ENCODE measurements around the gene TOP3B.
A peak's percentile ranks its signal among the peaks of the same experiment; 100 is the strongest.

TOP3B gene

GRCh38 chr22:21982338-21982965, at the start of gene TOP3B:
Gene TOP3B, minus strand, starts transcription at chr22:21982787. Its CDS starts 7,078 bp downstream, at chr22:21975709.
- peak; percentile 2 for DNase-seq

- no peak for DNase-seq
These were observed 48.8 kb upstream of the TOP3B start for GRCh38 chr22:22031183-22031945.

GRCh38 chr22:22030493-22031182, 48.1 kb upstream of the TOP3B start:
- no peak for DNase-seq

GRCh38 chr22:22027955-22028354, 45.4 kb upstream of the TOP3B start:
- DNase-seq, result no peak

GRCh38 chr22:22026157-22026831, 43.7 kb upstream of the TOP3B start:
- no peak for DNase-seq

- no peak for DNase-seq
These were observed 43.0 kb upstream of the TOP3B start for GRCh38 chr22:22025320-22026156.

- DNase-seq, result no peak
These were observed 41.9 kb upstream of the TOP3B start for GRCh38 chr22:22024440-22024839.

GRCh38 chr22:22023581-22024137, 41.1 kb upstream of the TOP3B start:
- DNase-seq, result no peak

- no peak for DNase-seq
These were observed 40.5 kb upstream of the TOP3B start for GRCh38 chr22:22022947-22023534.

GRCh38 chr22:22022255-22022840, 39.8 kb upstream of the TOP3B start:
- DNase-seq, result no peak

- no peak for DNase-seq
These were observed 38.7 kb upstream of the TOP3B start for GRCh38 chr22:22021162-22021750.

- no peak for DNase-seq
These were observed 37.9 kb upstream of the TOP3B start for GRCh38 chr22:22020425-22020852.

GRCh38 chr22:22019659-22020424, 37.3 kb upstream of the TOP3B start:
- DNase-seq, result no peak

- DNase-seq, result no peak
These were observed 36.5 kb upstream of the TOP3B start for GRCh38 chr22:22018825-22019658.

GRCh38 chr22:22015631-22016030, 33.0 kb upstream of the TOP3B start:
- no peak for DNase-seq

- no peak for DNase-seq
These were observed 31.7 kb upstream of the TOP3B start for GRCh38 chr22:22014285-22014659.

- no peak for DNase-seq
These were observed 31.1 kb upstream of the TOP3B start for GRCh38 chr22:22013559-22014284.

GRCh38 chr22:22011964-22012363, 29.4 kb upstream of the TOP3B start:
- no peak for DNase-seq

All from NCI-H748 treated with DMSO at 0.1 percent for 48 hours (cell line).